Fibroblast of lung (primary cell): ENCODE measurements around the gene HES3. TPM values are rescaled to one million over a fixed set of nuclear protein-coding genes. Genes with fewer than 3 reads are reported as not detected.

Experiments used
- DNase-seq, 2 donors: peaks; one replicate each; pipeline versions ENCODE4 v3.0.0 to v3.0.0-alpha.2; 2010; ENCODE audit warnings: low read depth in 2 of 2
- H2AFZ ChIP-seq: 2 replicates; pipeline ENCODE4 v1.5.1; 2012; ENCODE audit warnings: low read length, control low read depth, inconsistent platforms
- H3K27ac ChIP-seq: 2 replicates; pipeline ENCODE4 v1.5.1; 2011; ENCODE audit warnings: low read length, control low read depth; ENCODE audit not compliant: insufficient read depth
- H3K27me3 ChIP-seq: 2 replicates; pipeline ENCODE4 v1.5.1; 2011; ENCODE audit warnings: mild to moderate bottlenecking, low read length; ENCODE audit not compliant: control insufficient read depth, insufficient read depth
- H3K36me3 ChIP-seq: 2 replicates; pipeline ENCODE4 v1.5.1; 2011; ENCODE audit warnings: low read length; ENCODE audit not compliant: control insufficient read depth, insufficient read depth
- H3K4me1 ChIP-seq: 2 replicates; pipeline ENCODE4 v1.5.1; 2011; ENCODE audit warnings: low read length; ENCODE audit not compliant: control insufficient read depth, insufficient read depth; ENCODE audit errors: extremely low read depth
- H3K4me2 ChIP-seq: 2 replicates; pipeline ENCODE4 v1.5.1; 2011; ENCODE audit warnings: low read length, control low read depth; ENCODE audit not compliant: insufficient read depth; ENCODE audit errors: extremely low read depth
- H3K4me3 ChIP-seq, 4 experiments: fragments of 200-600 bp in 1 of 4; sonication (generic) in 1 of 4; replicated peaks in 1 of 4; 2 replicates each; pipeline ENCODE4 v1.5.1; 2011 to 2016; ENCODE audit warnings: low read length in 4 of 4, low read depth in 3 of 4, mild to moderate bottlenecking in 3 of 4, control low read depth in 2 of 4, inconsistent platforms in 1 of 4, mixed read lengths in 1 of 4; ENCODE audit not compliant: insufficient read depth in 1 of 4; ENCODE audit errors: control extremely low read depth in 1 of 4
- H3K79me2 ChIP-seq: 2 replicates; pipeline ENCODE4 v1.5.1; 2012; ENCODE audit warnings: mild to moderate bottlenecking, low read length, inconsistent platforms; ENCODE audit not compliant: control insufficient read depth, insufficient read depth
- H3K9ac ChIP-seq: 2 replicates; pipeline ENCODE4 v1.5.1; 2011; ENCODE audit warnings: mild to moderate bottlenecking, low read length, control low read depth; ENCODE audit not compliant: insufficient read depth
- H3K9me3 ChIP-seq: 2 replicates; pipeline ENCODE4 v1.5.1; 2012; ENCODE audit warnings: low read depth, low read length; ENCODE audit not compliant: control insufficient read depth, insufficient read depth
- H4K20me1 ChIP-seq: 2 replicates; pipeline ENCODE4 v1.5.1; 2011; ENCODE audit warnings: low read length; ENCODE audit not compliant: control insufficient read depth, insufficient read depth; ENCODE audit errors: extremely low read depth
- CTCF ChIP-seq, 2 donors: IDR thresholded peaks in 1 of 2; conservative IDR thresholded peaks in 1 of 2; 1 replicate in 1 of 2; 2 replicates in 1 of 2; pipeline ENCODE4 v1.5.1; 2011 to 2012; ENCODE audit warnings: low read length in 2 of 2, control low read depth in 1 of 2, inconsistent platforms in 1 of 2, low read depth in 1 of 2, mild to moderate bottlenecking in 1 of 2
- EZH2 ChIP-seq: IDR thresholded peaks from 2 replicates; pipeline ENCODE4 v1.5.1; 2012; ENCODE audit warnings: low read length, control low read depth, mild to moderate bottlenecking; ENCODE audit errors: missing control alignments
- polyA plus RNA-seq, 2 donors: library from polyadenylated mRNA; depleted of rRNA in 1 of 2; stranded (reverse) in 1 of 2; unstranded in 1 of 2; fragments of >200 nt; gene quantifications; 2 replicates each; pipeline ENCODE4 v1.2.1, GENCODE V29; 2011 to 2012; ENCODE audit warnings: missing spikeins in 1 of 2
- total RNA-seq: library from RNA; depleted of rRNA; stranded (reverse); fragments of >200 nt; gene quantifications from 2 replicates; pipeline ENCODE4 v1.2.1, GENCODE V29; 2014

The HES3 gene
- total and polyA plus RNA-seq, 2 donors (not counting 1 experiment from before 2014, with no cell fraction given), result not detected

DNA sequence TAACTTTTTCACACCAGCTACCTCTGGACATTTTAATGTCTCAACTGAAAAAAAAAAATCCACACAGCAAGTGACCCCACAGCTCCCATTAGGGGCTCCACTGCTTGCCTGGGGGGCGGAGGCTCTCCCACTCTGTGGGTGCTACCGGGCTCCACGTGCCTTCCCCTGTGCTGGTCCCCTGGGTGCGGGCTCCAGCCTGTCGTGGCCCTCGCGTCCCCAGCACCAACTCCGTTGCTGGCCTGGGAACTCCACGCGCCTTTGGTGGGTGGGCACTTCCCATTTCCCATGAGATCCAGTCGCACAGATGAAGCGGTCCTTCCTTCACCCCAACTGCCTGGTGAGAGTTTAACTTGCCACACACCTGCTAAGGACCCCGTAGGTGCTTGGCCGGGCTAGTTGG, 44.0 kb downstream of the HES3 start:
- no peaks in the 10 kb centered on the region for H3K4me1 ChIP-seq
- no peak for TF ChIP-seq EZH2
- TF ChIP-seq CTCF (conservative IDR thresholded peaks at IDR 0.05 in 1 of 2, IDR thresholded peaks at IDR 0.05 in 1 of 2; ENCODE audit: low read depth in 1 of 2, low read length in 2 of 2), result no peak
- DNase-seq, result no peak
- no peaks in the 10 kb centered on the region for H3K27me3 ChIP-seq
- no peak overlapping the region for H3K9ac ChIP-seq
- H4K20me1 ChIP-seq, result no peaks in the 10 kb centered on the region
- no peak overlapping the region for H2AFZ ChIP-seq
- no peak overlapping the region for H3K4me2 ChIP-seq
- H3K27ac ChIP-seq, result no peak overlapping the region
- H3K9me3 ChIP-seq, result no peaks in the 10 kb centered on the region
- no peak overlapping the region for H3K4me3 ChIP-seq
- no peaks in the 10 kb centered on the region for H3K79me2 ChIP-seq
- H3K36me3 ChIP-seq, result no peaks in the 10 kb centered on the region

DNA sequence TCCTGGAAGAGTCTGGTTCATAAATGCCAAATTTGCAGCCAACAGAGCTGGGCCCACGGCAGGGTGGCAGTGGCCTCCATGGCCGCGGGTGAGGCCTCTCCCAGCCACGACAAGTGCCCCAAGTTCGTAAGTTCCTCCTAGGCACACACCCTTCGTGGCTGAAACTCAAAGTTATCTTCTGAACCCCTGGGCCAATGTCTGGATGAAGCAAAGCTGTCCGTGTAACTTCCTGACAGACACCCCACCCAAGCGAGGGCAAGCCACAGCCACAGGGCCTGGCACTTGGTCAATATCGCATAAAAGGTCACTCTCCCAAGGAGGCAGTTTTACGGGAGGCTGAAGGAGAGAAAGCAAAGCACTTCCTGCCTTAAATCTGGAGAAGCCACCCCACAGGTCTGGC, 44.7 kb downstream of the HES3 start:
- no peaks in the 10 kb centered on the region for H3K79me2 ChIP-seq
- no peak overlapping the region for H3K27ac ChIP-seq
- no peak overlapping the region for H3K9ac ChIP-seq
- H2AFZ ChIP-seq, result no peak overlapping the region
- no peaks in the 10 kb centered on the region for H3K9me3 ChIP-seq
- no peak overlapping the region for H3K4me3 ChIP-seq
- H3K36me3 ChIP-seq, result no peaks in the 10 kb centered on the region
- H3K4me2 ChIP-seq, result no peak overlapping the region
- DNase-seq, result no peak
- no peaks in the 10 kb centered on the region for H3K4me1 ChIP-seq
- TF ChIP-seq EZH2, result no peak
- no peak for TF ChIP-seq CTCF (conservative IDR thresholded peaks at IDR 0.05 in 1 of 2, IDR thresholded peaks at IDR 0.05 in 1 of 2; ENCODE audit: low read depth in 1 of 2, low read length in 2 of 2)
- H3K27me3 ChIP-seq, result no peaks in the 10 kb centered on the region
- H4K20me1 ChIP-seq, result no peaks in the 10 kb centered on the region

- Histone ChIP-seq H3K9ac (no peak overlapping the region), H4K20me1 (no peaks in the 10 kb centered on the region)
These were observed 48.1 kb downstream of the HES3 start for GRCh38 chr1:6292102-6292501.

More at GRCh38 chr1:6292102-6292501, 48.1 kb downstream of the HES3 start:
- no peaks in the 10 kb centered on the region for H3K9me3 ChIP-seq
- H3K36me3 ChIP-seq, result no peaks in the 10 kb centered on the region
- H3K79me2 ChIP-seq, result no peaks in the 10 kb centered on the region
- no peak overlapping the region for H3K4me2 ChIP-seq
- no peak for TF ChIP-seq CTCF (conservative IDR thresholded peaks at IDR 0.05 in 1 of 2, IDR thresholded peaks at IDR 0.05 in 1 of 2; ENCODE audit: low read depth in 1 of 2, low read length in 2 of 2)
- no peak for TF ChIP-seq EZH2
- DNase-seq, result no peak
- no peak overlapping the region for H2AFZ ChIP-seq
- H3K27me3 ChIP-seq, result no peaks in the 10 kb centered on the region
- H3K27ac ChIP-seq, result no peak overlapping the region
- H3K4me1 ChIP-seq, result no peaks in the 10 kb centered on the region
- H3K4me3 ChIP-seq, result no peak overlapping the region
